Common myeloid progenitor, CD34-positive (primary cell): Measurements from ENCODE around the gene LTBP1.
"Not testable (repeated sequence)": the region's sequence is repeated elsewhere in the genome, so short reads cannot be mapped to it uniquely, and the experiment has no call there.

ENCODE experiments used
- CTCF ChIA-PET: fragments of 350-600 bp; sonication (Branson Sonifier 250); formaldehyde crosslinking; loops from one replicate; lab custom pipeline; 2021; ENCODE audit warnings: antibody characterized with exemption; lab: Charles Lee
- POLR2A ChIA-PET: fragments of 350-600 bp; sonication (Branson Sonifier 250); formaldehyde crosslinking; loops from one replicate; lab custom pipeline; 2021; ENCODE audit warnings: antibody characterized with exemption; lab: Charles Lee
- DNase-seq, 3 donors: peaks; one replicate each; pipeline versions ENCODE4 v3.0.0 to v3.0.0-alpha.2; 2013
- H3K27ac ChIP-seq, 2 experiments: 1 replicate in 1 of 2; 2 replicates in 1 of 2; pipeline ENCODE4 v1.7.0; 2013; ENCODE audit warnings: inconsistent platforms in 2 of 2, low read length in 2 of 2, mild to moderate bottlenecking in 2 of 2, low read depth in 1 of 2, moderate library complexity in 1 of 2; ENCODE audit not compliant: severe bottlenecking in 2 of 2, insufficient read depth in 1 of 2, poor library complexity in 1 of 2
- H3K27me3 ChIP-seq, 5 experiments: replicated peaks in 2 of 5; 1 replicate in 3 of 5; 2 replicates in 2 of 5; pipeline versions ENCODE4 v1.6.1 to v1.7.0; 2013; ENCODE audit warnings: low read length in 4 of 5, mild to moderate bottlenecking in 2 of 5, moderate library complexity in 2 of 5, inconsistent platforms in 1 of 5; ENCODE audit not compliant: insufficient read depth in 5 of 5, control insufficient read depth in 4 of 5
- H3K36me3 ChIP-seq, 4 experiments: 1 replicate in 2 of 4; 2 replicates in 2 of 4; pipeline versions ENCODE4 v1.6.1 to v1.7.0; 2013; ENCODE audit warnings: low read length in 3 of 4, control low read depth in 1 of 4, mild to moderate bottlenecking in 1 of 4; ENCODE audit not compliant: control insufficient read depth in 4 of 4, insufficient read depth in 4 of 4
- H3K4me1 ChIP-seq, 4 experiments: 1 replicate in 3 of 4; 2 replicates in 1 of 4; pipeline versions ENCODE4 v1.6.1 to v1.7.1; 2013; ENCODE audit warnings: low read length in 3 of 4, mild to moderate bottlenecking in 3 of 4, control low read depth in 1 of 4, inconsistent platforms in 1 of 4, moderate library complexity in 1 of 4; ENCODE audit not compliant: control insufficient read depth in 4 of 4, insufficient read depth in 4 of 4; ENCODE audit errors: control extremely low read depth in 1 of 4
- H3K4me3 ChIP-seq, 7 experiments: 1 replicate in 4 of 7; 2 replicates in 3 of 7; pipeline versions ENCODE4 v1.5.1 to v1.7.0; 2013; ENCODE audit warnings: mild to moderate bottlenecking in 7 of 7, low read length in 6 of 7, moderate library complexity in 6 of 7, inconsistent platforms in 2 of 7, low read depth in 2 of 7, control low read depth in 1 of 7; ENCODE audit not compliant: insufficient read depth in 4 of 7, control insufficient read depth in 1 of 7; ENCODE audit errors: extremely low read depth in 1 of 7
- H3K9me3 ChIP-seq, 5 experiments: 1 replicate in 4 of 5; 2 replicates in 1 of 5; pipeline versions ENCODE4 v1.6.1 to v1.7.1; 2013; ENCODE audit warnings: low read length in 4 of 5, mild to moderate bottlenecking in 2 of 5, inconsistent platforms in 1 of 5, low read depth in 1 of 5, moderate library complexity in 1 of 5; ENCODE audit not compliant: control insufficient read depth in 4 of 5, insufficient read depth in 2 of 5; ENCODE audit errors: control extremely low read depth in 1 of 5
- WGBS: methylation state at CpG from one replicate; pipeline ENCODE4 v1.1.5; 2013; ENCODE audit not compliant: insufficient coverage; 5-methylcytosine and 5-hydroxymethylcytosine counted together

The LTBP1 gene

GRCh38 chr2:33052795-33053194 is 106.0 kb downstream of the LTBP1 start:
- H3K4me3 ChIP-seq, DNase-seq, H3K27ac ChIP-seq, POLR2A ChIA-PET, H3K36me3 ChIP-seq, H3K9me3 ChIP-seq, CTCF ChIA-PET, H3K4me1 ChIP-seq, H3K27me3 ChIP-seq: not testable (repeated sequence)
- WGBS, result 97% methylated on average over 11 of the region's 11 CpGs

GRCh38 chr2:33056170-33056569 is 109.4 kb downstream of the LTBP1 start:
- no peaks in the 10 kb centered on the region for H3K4me1 ChIP-seq
- ChIA-PET CTCF (no interaction called here), POLR2A (no interaction called here)
- no peak for DNase-seq
- H3K27me3 ChIP-seq, result no peaks in the 10 kb centered on the region
- no peaks in the 10 kb centered on the region for H3K36me3 ChIP-seq
- H3K27ac ChIP-seq, result no peak overlapping the region
- H3K4me3 ChIP-seq, result no peak overlapping the region
- no peaks in the 10 kb centered on the region for H3K9me3 ChIP-seq
- WGBS, result 96% methylated on average over 8 of the region's 12 CpGs

GRCh38 chr2:33057307-33058028 is 110.7 kb downstream of the LTBP1 start:
- H3K9me3 ChIP-seq, H3K27me3 ChIP-seq, POLR2A ChIA-PET, H3K36me3 ChIP-seq, H3K4me1 ChIP-seq, DNase-seq, H3K4me3 ChIP-seq, H3K27ac ChIP-seq: not testable (repeated sequence)
- WGBS, result 87% methylated on average over 23 of the region's 39 CpGs
- CTCF ChIA-PET, result interaction anchor here (1.3 kb wide), 1 partner anchor 23 kb away, joined by 4 read pairs; no protein-coding TSS in a partner anchor

GRCh38 chr2:33058716-33059470 is 112.1 kb downstream of the LTBP1 start:
- Histone ChIP-seq H3K9me3 (no peaks in the 10 kb centered on the region), H3K36me3 (no peaks in the 10 kb centered on the region), H3K4me3 (no peak overlapping the region), H3K4me1 (no peaks in the 10 kb centered on the region), H3K27ac (no peak overlapping the region), H3K27me3 (no peaks in the 10 kb centered on the region)
- DNase-seq, result no peak
- ChIA-PET POLR2A (no interaction called here), CTCF (interaction anchor here (1.0 to 1.3 kb wide), 2 partner anchors 25 to 26 kb away, joined by 4 read pairs; no protein-coding TSS in a partner anchor)
- 80% methylated on average over 3 of the region's 8 CpGs for WGBS

GRCh38 chr2:33059471-33060156 is 112.9 kb downstream of the LTBP1 start:
- no peak overlapping the region for H3K27ac ChIP-seq
- H3K9me3 ChIP-seq, result peaks cover 0 to 3% (median 0%) of the 10 kb centered on the region in 5 experiments
- 100% methylated on average over 1 of the region's 3 CpGs for WGBS
- no peaks in the 10 kb centered on the region for H3K36me3 ChIP-seq
- DNase-seq, result no peak
- H3K4me3 ChIP-seq, result no peak overlapping the region
- no peaks in the 10 kb centered on the region for H3K4me1 ChIP-seq
- H3K27me3 ChIP-seq, result no peaks in the 10 kb centered on the region
- POLR2A ChIA-PET, result no interaction called here
- CTCF ChIA-PET, result no interaction called here

- no CpG with 5 or more reads among the region's 2 CpGs for WGBS
Observed at GRCh38 chr2:33060405-33060804, 113.7 kb downstream of the LTBP1 start.

More at GRCh38 chr2:33060405-33060804, 113.7 kb downstream of the LTBP1 start:
- no peaks in the 10 kb centered on the region for H3K4me1 ChIP-seq
- no peak for DNase-seq
- H3K9me3 ChIP-seq, result peaks cover 0 to 3% (median 0%) of the 10 kb centered on the region in 5 experiments
- CTCF ChIA-PET, result no interaction called here
- no peaks in the 10 kb centered on the region for H3K36me3 ChIP-seq
- no peak overlapping the region for H3K27ac ChIP-seq
- H3K27me3 ChIP-seq, result no peaks in the 10 kb centered on the region
- no peak overlapping the region for H3K4me3 ChIP-seq
- POLR2A ChIA-PET, result no interaction called here
